Measurements from ENCODE around the gene BLVRB. TPM values are rescaled to one million over a fixed set of nuclear protein-coding genes. Genes with fewer than 3 reads are reported as not detected.
"Not testable (repeated sequence)": the region's sequence is repeated elsewhere in the genome, so short reads cannot be mapped to it uniquely, and the experiment has no call there.

Gene BLVRB
- total RNA-seq, 1 donor = 33.7 TPM

- no peak overlapping the region for H3K4me3 ChIP-seq (ENCODE audit: low read depth, low read length)
- no peak for DNase-seq (ENCODE audit: low read depth)
- TF ChIP-seq CTCF (IDR thresholded peaks at IDR 0.05; ENCODE audit: insufficient read depth, low read depth, low read length) = no peak
Measured at GRCh38 chr19:40461669-40462221, 3.8 kb downstream of the BLVRB start.

GRCh38 chr19:40460185-40460584, 5.4 kb downstream of the BLVRB start:
- TF ChIP-seq CTCF (IDR thresholded peaks at IDR 0.05; ENCODE audit: insufficient read depth, low read depth, low read length) = no peak
- no peak for DNase-seq (ENCODE audit: low read depth)

GRCh38 chr19:40458597-40458974, 7.0 kb downstream of the BLVRB start:
- no peak for TF ChIP-seq CTCF (IDR thresholded peaks at IDR 0.05; ENCODE audit: insufficient read depth, low read depth, low read length)
- no peak overlapping the region for H3K4me3 ChIP-seq (ENCODE audit: low read depth, low read length)
- DNase-seq (ENCODE audit: low read depth) = no peak

More at GRCh38 chr19:40460185-40460584, 5.4 kb downstream of the BLVRB start:
- H3K4me3 ChIP-seq (ENCODE audit: low read depth, low read length) = no peak overlapping the region

- TF ChIP-seq CTCF (IDR thresholded peaks at IDR 0.05; ENCODE audit: insufficient read depth, low read depth, low read length) = no peak
- no peak overlapping the region for H3K4me3 ChIP-seq (ENCODE audit: low read depth, low read length)
- no peak for DNase-seq (ENCODE audit: low read depth)
Measured at GRCh38 chr19:40457953-40458596, 7.5 kb downstream of the BLVRB start.

- H3K4me3 ChIP-seq (ENCODE audit: low read depth, low read length) = no peak overlapping the region
- DNase-seq (ENCODE audit: low read depth) = no peak
Measured at GRCh38 chr19:40457048-40457447, 8.5 kb downstream of the BLVRB start.

GRCh38 chr19:40453943-40454342, 11.6 kb downstream of the BLVRB start:
- not testable (repeated sequence) for DNase-seq (ENCODE audit: low read depth); H3K4me3 ChIP-seq (ENCODE audit: low read depth, low read length)

More at GRCh38 chr19:40457048-40457447, 8.5 kb downstream of the BLVRB start:
- no peak for TF ChIP-seq CTCF (IDR thresholded peaks at IDR 0.05; ENCODE audit: insufficient read depth, low read depth, low read length)

- no peak for DNase-seq (ENCODE audit: low read depth)
Measured at GRCh38 chr19:40453151-40453735, 12.3 kb downstream of the BLVRB start.

More at GRCh38 chr19:40453151-40453735, 12.3 kb downstream of the BLVRB start:
- H3K4me3 ChIP-seq (ENCODE audit: low read depth, low read length) = no peak overlapping the region
- no peak for TF ChIP-seq CTCF (IDR thresholded peaks at IDR 0.05; ENCODE audit: insufficient read depth, low read depth, low read length)

Measured in fibroblast of villous mesenchyme (primary cell).